Fibroblast of mammary gland (primary cell): ENCODE measurements around the gene KCNA10.
A peak's percentile ranks its signal among the peaks of the same experiment; 100 is the strongest.

Source experiments
- DNase-seq: peaks from one replicate; pipeline ENCODE4 v3.0.0-alpha.2; 2010; ENCODE audit warnings: low read depth
- H3K4me3 ChIP-seq: 2 replicates; pipeline ENCODE4 v1.5.1; 2011; ENCODE audit warnings: low read depth, mild to moderate bottlenecking, low read length, moderate library complexity; ENCODE audit not compliant: control insufficient read depth
- CTCF ChIP-seq: conservative IDR thresholded peaks from 2 replicates; pipeline ENCODE4 v1.5.1; 2011; ENCODE audit warnings: low read depth, low read length, inconsistent platforms; ENCODE audit not compliant: control insufficient read depth, insufficient read depth

The KCNA10 gene

GRCh38 chr1:110504226-110504625 is 14.7 kb downstream of the KCNA10 start:
- TF ChIP-seq CTCF, result no peak
- DNase-seq, result no peak
- no peak overlapping the region for H3K4me3 ChIP-seq

GRCh38 chr1:110503471-110503870 is 15.5 kb downstream of the KCNA10 start:
- H3K4me3 ChIP-seq, result no peak overlapping the region
- no peak for DNase-seq
- TF ChIP-seq CTCF, result no peak

- no peak for TF ChIP-seq CTCF
- no peak for DNase-seq
- H3K4me3 ChIP-seq, result no peak overlapping the region
Measured at GRCh38 chr1:110502402-110503151, 16.4 kb downstream of the KCNA10 start.

- DNase-seq, result no peak
- no peak for TF ChIP-seq CTCF
- no peak overlapping the region for H3K4me3 ChIP-seq
Measured at GRCh38 chr1:110501488-110502132, 17.4 kb downstream of the KCNA10 start.

GRCh38 chr1:110498270-110498669 is 20.7 kb downstream of the KCNA10 start:
- no peak for DNase-seq
- no peak overlapping the region for H3K4me3 ChIP-seq
- no peak for TF ChIP-seq CTCF

GRCh38 chr1:110495926-110496600 is 22.9 kb downstream of the KCNA10 start:
- H3K4me3 ChIP-seq, result no peak overlapping the region
- DNase-seq, result peak; percentile 70
- TF ChIP-seq CTCF, result peak; percentile 95
